HG03039 (cell line): ENCODE data around the gene ABTB1.
"Not testable (repeated sequence)": the region's sequence is repeated elsewhere in the genome, so short reads cannot be mapped to it uniquely, and the experiment has no call there.

Experiments used
- ATAC-seq: cut with Tn5 transposase; IDR thresholded peaks from one replicate; pipeline ENCODE4 v1.9.1; 2021; ENCODE audit warnings: mild to moderate bottlenecking, moderate library complexity; ENCODE audit not compliant: unreplicated experiment

ABTB1 gene

DNA sequence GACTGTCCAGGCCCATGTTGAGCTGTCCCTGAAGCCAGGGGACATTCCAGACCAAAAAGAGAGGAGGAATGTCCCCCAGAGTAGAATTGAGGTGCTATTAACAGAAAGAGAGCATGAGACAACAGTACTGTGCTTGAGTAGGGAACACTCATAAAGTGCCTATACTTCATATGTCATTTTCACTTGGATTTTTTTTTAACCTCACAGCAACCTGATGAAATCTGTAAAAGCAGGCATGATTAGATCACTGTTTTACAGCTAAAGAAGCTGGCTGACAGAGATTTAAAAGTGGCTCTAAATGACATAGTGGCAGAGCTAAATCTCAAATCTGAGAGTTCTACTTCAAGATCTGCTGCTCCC is 24.9 kb upstream of the ABTB1 start:
- ATAC-seq, result no peak

DNA sequence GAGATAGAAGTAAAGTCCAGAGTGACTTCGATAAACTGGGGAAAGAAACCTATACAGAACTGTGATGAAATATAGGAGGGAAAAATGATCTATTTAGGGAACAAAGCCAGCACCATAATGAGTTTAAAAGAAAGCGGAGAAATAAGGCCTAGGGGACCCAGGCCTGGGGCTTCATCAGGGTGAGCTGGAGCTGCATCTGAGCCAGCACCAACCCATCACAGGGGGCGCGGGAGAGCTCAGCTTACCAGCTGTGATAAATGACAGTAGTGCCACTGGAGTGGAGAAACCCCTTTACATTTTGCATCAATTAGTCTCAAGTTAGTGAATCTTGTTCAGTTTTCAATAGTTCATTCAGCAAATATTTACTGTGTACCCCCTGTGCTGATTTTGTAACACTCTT is 22.5 kb upstream of the ABTB1 start:
- no peak for ATAC-seq

DNA sequence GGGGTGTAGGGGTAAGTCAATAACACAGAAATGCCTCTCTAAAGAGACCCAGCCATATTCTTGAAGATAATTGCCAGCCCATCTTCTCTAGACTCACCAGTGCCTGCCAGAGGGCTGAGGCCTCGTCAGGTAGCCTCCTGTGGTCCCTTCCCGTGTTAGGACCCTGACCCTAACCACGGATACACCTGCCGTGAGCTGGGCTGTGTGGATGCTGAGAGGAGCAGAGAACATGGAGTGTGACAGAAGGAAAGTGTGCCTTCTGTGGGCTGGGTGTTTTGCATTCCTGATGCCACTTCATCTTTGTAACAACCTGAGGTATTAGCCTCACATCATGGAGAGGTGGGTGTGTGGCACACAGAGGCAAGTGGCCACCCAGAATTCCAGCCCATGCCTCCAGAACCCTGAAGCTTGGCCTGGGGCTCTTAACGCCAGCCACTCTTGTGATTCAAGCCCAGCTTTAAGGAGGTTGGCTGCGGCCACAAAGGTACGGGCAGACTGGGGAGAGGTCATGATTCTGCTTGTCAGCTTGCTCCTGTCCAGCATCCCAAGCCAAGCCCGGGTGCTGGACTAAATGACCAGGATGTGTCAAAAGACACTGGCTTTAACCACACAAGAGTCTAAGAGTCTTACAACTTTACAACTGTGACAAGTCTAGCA is 21.1 kb upstream of the ABTB1 start:
- no peak for ATAC-seq

DNA sequence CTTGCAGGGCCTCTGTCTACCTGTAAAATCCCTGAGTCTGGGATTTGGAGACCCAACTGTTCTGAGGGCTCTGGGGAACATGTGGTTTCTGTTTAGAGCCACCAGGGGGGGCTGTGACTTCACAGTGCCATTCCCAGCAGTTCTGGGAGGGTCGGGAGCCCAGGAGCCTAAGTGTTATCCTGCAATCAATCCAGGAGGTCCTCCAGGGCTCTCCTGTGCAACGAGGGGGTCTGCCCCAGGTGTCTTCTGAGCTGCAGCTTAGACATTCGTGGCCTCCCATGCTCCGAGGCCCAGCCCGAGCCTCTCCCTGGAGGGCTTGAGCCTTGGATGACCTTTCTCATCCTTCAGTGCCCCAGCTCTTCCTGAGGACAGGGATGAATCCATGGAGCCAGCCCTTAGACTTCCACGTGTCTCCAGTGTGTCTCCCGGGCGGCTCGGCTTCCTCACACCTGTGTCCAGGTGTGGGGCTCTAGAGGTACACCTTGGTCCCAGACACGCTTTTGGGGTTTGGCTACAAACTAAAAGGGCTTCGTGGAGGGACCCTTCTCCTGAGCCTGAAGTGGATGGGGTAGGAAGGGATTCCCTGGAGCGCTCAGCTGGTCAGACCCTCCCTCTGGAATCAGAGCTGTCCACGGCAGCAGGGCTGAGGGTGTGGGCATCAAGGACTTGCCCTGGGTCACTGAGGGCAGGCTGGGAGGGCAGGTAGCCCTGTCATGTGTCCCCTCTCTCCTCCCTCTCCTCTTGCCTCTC is 20.3 kb upstream of the ABTB1 start:
- ATAC-seq, result no peak

DNA sequence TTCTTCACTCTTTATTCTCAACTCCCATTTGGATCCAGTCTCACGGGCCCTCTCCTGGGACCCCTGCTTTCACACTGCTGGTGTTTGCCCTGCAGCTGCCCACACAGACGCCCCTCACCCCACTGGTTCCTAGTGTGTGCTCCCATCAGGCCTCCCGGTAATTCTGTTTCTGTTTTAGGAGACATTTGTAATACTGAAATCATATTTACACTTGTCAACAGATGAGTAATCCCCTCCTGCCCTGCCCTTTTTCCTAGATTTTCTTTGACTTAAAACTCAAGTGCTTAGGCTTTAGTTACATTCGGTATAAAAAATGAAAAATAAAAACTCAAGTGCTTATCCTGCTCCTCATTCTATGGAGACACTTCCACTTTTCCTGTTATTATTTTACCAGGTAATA is 18.4 kb upstream of the ABTB1 start:
- ATAC-seq, result no peak

DNA sequence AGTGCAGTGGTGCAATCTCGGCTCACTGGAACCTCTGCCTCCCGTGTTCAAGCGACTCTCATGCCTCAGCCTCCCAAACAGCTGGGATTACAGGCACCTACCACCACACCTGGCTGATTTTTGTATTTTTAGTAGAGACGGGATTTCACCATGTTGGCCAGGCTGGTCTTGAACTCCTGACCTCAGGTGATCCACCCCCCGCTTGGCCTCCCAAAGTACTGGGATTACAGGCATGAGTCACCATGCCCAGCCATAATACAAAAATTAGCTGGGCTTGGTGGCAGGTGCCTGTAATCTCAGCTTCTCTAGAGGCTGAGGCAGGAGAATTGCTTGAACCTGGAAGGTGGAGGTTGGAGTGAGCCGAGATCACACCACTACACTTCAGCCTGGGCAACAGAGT is 17.8 kb upstream of the ABTB1 start:
- ATAC-seq, result not testable (repeated sequence)

DNA sequence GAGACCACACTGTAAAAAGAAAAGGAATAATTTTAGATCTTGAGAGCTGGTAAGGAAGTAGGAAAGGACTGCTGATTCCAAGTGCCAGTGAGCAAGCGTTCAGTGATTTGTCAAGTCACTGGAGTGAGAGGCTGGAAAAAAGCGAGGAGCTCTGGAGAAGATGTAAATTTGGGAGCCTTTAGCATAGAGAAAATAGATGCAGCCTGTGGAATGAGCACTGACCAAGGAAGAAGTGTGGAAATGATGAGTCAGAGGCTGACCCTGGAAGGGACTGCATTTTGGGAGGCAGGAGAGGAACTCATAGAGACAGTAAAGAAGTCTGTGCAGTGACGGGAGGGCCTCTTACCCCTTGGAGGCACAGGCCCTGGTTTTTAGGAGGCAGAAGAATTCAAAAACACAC is 17.1 kb upstream of the ABTB1 start:
- no peak for ATAC-seq

DNA sequence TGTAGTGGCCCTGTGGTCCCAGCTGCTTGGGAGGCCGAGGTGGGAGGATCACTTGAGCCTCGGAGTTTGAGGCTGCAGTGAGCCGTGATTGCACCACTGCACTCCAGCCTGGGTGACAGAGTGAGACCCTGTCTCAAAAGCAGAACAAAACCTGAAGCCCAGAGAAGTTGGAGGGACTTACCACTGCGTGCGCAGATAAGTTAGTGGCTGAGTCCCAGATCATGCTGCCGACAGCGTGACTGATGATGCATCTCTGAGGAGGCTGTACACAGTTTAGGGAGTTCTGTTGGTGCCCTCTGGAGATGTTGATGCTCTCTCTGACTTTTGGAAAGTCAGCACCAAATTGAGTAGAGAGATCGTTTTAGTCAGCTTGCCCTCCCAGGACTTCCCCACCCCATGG is 15.8 kb upstream of the ABTB1 start:
- no peak for ATAC-seq

DNA sequence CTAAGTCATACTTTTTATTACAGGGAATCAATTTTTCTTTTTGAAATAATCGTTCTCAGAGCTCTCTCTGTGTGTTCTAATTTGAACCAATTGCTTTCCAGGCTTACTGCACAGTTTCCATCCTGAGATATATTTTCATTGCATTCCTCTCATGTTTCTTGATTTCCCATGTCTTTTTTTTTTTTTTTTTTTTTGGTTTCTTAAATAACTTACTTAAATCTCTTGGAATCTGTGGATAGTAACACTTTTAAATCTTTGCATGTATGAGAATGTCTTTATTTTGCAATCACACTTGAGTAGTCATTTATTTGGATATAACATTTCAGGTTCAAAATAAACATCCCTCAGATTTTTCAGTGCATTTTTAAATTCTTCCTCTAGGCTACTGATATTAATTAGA is 14.5 kb upstream of the ABTB1 start:
- no peak for ATAC-seq

DNA sequence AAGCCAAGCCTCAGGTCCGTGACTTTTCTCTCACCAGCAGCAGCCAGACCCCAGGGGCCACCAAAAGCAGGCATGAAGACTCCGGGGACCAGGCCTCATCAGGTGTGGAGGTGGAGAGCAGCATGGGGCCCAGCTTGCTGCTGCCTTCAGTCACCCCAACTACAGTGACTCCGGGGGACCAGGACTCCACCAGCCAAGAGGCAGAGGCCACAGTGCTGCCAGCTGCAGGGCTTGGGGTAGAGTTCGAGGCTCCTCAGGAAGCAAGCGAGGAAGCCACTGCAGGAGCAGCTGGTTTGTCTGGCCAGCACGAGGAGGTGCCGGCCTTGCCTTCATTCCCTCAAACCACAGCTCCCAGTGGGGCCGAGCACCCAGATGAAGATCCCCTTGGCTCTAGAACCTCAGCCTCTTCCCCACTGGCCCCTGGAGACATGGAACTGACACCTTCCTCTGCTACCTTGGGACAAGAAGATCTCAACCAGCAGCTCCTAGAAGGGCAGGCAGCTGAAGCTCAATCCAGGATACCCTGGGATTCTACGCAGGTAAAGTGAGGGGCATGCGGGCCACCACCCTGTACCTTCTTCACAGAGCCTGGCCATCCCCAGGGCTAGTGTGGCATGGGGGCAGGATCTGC is 12.0 kb upstream of the ABTB1 start:
- no peak for ATAC-seq

DNA sequence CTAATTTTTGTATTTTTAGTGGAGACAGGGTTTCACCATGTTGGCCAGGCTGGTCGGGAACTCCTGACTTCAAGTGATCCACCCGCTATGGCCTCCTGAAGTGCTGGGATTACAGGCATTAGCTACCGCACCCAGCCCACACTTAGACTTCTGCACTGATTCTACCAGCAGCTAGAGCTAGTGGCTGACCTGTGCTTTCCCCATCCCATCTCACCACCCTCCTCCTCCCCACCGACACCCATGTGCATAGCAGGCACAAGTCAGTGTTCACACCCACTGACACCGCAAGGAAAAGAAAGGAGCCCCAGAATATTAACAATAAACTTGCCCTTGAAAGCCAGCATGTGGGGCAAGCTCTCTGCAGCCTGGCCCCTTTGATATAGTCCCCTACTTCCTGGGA is 11.2 kb upstream of the ABTB1 start:
- no peak for ATAC-seq

DNA sequence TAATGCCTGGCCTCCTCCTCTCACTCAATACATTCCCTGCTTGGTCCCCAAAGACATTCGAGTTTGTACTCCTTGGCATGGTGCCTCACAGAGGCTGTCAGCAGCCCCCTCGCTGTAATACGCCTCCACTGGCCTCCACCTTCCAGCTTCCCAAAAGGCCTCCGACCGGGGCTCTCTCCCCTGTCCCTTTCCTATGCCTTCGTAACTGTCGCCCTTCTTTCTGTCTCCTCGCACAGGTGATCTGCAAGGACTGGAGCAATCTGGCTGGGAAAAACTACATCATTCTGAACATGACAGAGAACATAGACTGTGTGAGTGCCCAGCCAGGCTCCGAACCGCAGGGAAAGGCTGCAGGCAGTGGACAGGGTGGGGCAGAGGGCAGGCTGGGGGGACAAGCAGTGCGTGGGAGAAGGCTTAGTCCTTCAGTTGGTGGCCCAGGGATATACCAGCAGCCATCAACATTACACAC is 10.7 kb upstream of the ABTB1 start:
- ATAC-seq, result no peak

DNA sequence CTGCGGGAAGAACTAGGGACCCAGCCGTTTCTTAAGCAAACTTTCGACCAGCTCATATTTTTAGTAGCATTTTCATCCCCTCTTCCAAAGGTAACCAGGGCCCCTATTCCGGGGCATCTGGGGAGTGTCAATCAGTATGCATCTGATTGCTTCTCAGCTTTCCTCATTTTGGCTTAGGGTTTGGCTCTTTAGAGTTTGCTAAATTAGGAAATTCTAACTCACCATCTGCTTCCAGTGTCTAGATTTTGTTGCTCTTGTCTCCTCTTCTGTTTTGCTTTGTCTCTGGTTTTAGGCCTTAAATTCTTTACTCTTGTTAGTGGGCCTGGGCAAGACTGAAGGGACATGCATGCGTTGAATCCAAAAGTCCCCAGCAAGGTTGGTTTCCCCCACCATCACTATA is 9.6 kb upstream of the ABTB1 start:
- ATAC-seq, result no peak

DNA sequence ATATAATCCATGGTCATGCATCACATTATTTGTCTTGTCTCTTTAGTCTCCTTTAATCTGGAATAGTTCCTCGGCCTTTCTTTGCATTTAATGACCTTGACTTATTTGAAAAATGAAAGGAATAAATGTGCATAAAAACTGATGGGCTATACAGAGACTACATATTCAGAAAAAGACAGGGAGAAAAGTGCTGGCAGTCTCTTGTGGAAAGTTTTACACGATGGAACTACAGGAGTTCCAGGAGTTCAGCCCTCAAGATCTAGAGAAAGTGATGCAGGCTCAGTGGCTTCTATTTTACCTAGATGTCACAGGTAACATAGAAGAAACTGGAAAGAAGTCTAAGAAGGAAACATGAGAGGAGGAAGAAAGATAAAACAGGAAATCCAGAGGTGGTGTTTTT is 7.6 kb upstream of the ABTB1 start:
- ATAC-seq, result no peak

DNA sequence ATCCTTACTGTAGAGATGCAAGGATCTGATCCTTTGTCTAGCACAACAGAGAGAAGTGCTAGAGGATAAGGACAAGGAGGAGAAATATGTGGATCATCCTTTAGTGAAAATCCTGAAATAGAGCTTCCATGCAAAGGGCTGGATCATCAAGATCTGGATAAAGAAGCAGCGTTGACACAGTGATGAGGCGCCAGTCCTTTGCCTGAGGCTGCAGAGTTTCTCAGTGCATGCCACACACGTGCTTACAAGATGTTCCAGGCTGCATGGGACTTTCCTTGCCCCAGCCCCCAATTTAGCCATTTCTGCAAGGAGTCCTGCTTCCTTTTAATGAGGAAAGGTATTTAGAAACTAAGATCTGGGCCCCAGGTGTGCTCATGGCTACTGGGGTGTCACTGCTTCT is 7.2 kb upstream of the ABTB1 start:
- ATAC-seq, result no peak

DNA sequence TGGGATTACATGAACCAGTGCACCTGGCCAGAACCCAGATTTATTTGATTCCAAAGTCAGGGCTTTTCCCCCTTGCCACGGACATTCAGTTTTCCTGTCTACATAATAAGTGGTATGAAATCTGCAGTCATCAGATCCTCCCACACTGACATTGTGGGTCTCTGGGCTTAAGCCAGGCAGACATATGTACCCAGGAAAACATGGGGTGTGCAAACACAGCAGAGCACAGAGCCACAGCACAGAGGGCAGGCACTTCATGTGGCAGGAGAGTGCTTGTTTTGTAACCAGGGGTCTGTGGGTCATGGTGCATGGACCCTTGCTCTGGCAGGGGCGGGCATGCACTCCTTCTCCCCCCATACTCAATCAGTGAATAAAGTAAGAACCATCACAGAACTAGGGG is 6.1 kb upstream of the ABTB1 start:
- ATAC-seq, result no peak

DNA sequence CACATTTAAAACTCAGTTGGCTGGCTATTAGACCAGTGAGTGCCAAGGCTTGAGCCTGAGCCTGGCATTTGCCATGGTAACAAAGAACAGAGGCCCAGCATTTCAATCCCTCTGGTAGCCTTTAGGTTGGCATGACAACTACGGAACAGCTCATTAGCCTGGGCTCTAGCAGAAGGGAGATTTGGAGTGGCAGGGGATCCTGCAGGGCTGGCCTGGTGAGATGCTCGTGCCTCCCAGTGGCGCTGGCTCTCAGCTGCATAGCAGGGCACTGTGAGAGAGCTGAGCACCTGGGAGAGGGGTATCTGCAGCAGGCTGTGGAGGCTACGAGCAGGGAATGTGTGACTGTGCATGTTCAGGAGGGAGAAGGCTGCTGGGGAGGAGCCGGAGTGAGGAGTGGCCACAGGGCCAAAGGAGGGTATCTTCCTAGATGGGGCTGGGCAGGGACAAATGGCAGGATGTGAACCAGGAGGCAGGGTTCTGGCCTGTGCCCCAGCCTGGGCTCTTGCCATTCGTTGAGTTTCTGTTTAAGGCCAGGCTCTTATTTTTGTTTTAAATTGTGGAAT is 5.6 kb upstream of the ABTB1 start:
- no peak for ATAC-seq

DNA sequence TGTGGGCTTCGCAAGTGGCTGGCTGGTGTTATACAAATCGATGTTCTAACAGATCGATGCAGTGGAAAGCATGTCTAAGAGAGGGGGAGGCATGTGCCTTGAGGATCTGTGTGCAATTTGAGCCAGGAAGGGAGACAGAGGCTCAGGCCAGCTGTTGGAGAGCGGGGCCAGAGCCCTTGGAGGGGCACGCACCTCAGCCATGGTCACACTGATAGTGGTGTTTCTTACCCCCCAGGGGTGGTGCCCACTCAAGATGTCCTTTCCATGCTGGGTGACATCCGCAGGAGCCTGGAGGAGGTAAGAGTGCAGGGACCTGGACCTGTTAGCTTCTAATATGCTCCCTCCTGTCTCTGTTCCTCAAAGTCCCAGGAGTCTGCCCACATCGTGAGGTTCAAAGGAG is 3.8 kb upstream of the ABTB1 start:
- no peak for ATAC-seq

DNA sequence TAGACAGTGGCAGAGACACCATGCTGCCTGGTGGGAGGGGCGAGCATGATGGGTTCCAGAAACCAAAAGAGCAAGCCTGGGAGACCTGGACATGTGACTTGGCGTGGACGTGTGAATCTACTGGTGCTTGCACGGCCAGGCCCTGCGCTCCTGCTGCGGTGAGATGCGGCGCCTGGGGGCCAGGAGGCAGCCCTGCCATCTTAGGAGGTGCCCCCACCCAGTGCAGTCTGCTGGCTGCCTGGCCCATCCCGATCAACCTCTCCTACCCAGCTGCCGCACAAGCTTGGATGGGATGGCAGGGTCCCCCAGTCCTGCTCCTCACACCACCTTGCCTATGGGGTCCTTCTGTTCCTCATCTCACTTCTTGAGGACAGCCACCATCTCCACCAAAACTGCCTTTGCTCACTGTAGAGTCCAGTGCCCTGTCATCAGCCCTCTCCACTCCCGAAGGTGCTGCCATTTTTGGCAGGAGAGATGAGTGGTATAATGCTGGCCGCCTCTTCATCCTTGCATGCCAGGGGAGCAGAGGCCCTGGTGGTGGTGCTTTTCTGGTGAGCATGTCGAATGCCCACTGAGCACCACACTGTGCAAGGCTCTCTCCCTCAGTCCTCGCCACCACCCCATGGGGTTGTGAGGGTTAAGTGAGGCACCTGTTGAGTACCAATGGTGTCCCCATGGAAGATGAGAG is 3.1 kb upstream of the ABTB1 start:
- no peak for ATAC-seq

DNA sequence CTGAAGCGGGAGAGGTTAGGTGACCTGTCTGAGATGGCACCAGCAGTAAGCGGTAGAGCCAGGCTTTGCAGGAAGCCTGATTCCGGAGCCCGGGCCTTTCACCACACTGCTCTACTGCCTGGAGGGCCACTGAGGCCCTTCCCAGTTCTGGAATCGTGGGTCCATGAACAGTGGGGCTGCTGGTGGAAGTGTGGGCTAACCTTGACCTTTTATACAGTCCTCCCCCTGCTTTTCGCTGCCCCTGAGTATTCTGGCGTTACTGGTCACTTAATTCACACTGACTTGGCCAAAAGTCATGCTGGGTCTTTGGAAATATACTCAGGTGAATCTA is 2.6 kb upstream of the ABTB1 start:
- no peak for ATAC-seq

DNA sequence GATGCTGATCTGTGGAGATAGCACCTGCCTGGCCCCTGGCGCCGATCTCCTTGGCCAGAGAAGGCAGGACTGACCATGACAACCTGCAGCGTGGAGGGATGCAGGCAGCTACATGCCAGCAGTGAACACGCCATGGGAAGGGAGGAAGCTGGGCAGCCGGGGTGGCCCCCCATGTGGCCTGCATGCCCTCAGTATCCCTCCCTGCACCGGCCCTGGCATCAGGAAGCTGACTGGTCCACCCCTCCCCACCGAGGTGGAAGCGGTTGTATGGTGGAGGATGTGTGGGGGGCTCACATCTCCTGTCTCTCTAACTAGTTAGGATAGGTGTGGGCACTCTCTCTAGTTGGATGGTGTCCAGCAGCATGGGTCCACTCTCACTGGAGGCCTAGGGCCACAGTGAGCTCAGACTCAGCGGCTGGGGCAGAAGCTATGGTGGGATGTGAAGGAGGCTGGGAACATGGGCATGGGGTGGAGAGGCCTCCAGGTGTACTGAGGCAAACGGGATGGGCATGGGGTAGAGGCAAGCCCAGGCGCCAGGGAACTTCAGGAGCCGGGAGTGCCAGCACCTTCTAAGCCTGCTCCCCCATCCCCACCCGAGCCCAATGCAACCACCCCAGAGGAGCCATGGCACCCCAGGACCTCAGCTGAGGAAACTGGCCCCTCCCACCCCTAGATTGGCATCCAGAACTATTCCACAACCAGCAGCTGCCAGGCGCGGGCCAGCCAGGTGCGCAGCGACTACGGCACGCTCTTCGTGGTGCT is 1.8 kb upstream of the ABTB1 start:
- no peak for ATAC-seq
